IgD-negative memory B cell (primary cell): ENCODE measurements around the gene ARMH1. TPM values are rescaled to one million over a fixed set of nuclear protein-coding genes. Genes with fewer than 3 reads are reported as not detected.
"Not testable (repeated sequence)": the region's sequence is repeated elsewhere in the genome, so short reads cannot be mapped to it uniquely, and the experiment has no call there.

Source experiments
- H3K27ac Mint-ChIP-seq, 3 donors: one replicate each; pipeline ENCODE4 v1.8.0; 2020 to 2022; ENCODE audit warnings: mild to moderate bottlenecking in 3 of 3, mixed read lengths in 3 of 3, moderate library complexity in 1 of 3
- H3K27me3 Mint-ChIP-seq: one replicate; pipeline ENCODE4 v1.8.0; 2021; ENCODE audit warnings: mixed read lengths
- H3K36me3 Mint-ChIP-seq: one replicate; pipeline ENCODE4 v1.8.0; 2020; ENCODE audit warnings: mild to moderate bottlenecking, mixed read lengths
- H3K4me1 Mint-ChIP-seq, 3 donors: one replicate each; pipeline ENCODE4 v1.8.0; 2020 to 2022; ENCODE audit warnings: mixed read lengths in 3 of 3, mild to moderate bottlenecking in 1 of 3
- H3K4me3 Mint-ChIP-seq, 4 donors: one replicate each; pipeline ENCODE4 v1.8.0; 2020 to 2022; ENCODE audit warnings: mild to moderate bottlenecking in 4 of 4, mixed read lengths in 4 of 4, moderate library complexity in 3 of 4
- H3K9me3 Mint-ChIP-seq, 3 donors: one replicate each; pipeline ENCODE4 v1.8.0; 2020 to 2021; ENCODE audit warnings: mixed read lengths in 3 of 3, mild to moderate bottlenecking in 1 of 3
- polyA plus RNA-seq: library from polyadenylated mRNA; unstranded; fragments of 300-500 nt; fragmentation: Illumina TruSeq; gene quantifications from one replicate; pipeline ENCODE4 v1.2.3, GENCODE V29; 2021

ARMH1 gene
- polyA plus RNA-seq, 1 donor from 2014 or later, result 5.6 TPM

DNA sequence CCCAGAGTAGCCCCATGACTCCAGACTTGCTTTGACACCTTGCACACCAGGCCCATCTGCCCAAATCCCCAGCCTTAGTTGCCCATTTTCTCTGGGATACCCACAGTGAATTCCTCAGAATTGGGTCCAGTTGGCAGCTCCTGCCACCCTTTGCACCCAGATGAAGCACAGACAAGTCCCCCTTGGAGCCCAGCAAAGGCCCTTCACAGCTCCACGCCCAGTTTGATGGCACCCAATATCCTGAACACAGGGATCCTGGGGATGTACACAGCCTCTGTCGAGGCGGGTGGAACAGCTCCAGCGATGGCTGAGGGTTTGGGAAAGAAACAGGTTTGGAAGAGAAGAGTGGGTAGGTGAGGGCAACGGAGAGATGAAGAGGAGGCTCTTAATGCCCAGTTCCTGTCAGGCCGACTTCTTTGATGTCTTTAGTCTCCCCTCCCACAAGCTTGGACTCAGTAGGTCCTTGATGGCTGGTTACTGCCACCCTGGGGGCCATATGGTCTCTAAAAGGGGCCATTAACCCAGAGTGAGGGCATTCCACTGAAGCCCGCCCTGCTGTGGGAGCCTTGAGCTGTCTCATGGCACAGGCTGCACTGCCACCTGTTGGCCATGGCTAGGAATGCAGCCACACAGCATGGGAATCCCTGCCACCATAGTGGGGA lies 21.9 kb upstream of the ARMH1 start:
- Mint-ChIP-seq H3K9me3 (no peaks in the 10 kb centered on the region), H3K27ac (peak overlapping the region in 1 of 3 donors; percentile 80), H3K27me3 (no peaks in the 10 kb centered on the region), H3K36me3 (no peaks in the 10 kb centered on the region), H3K4me1 (peaks cover 0 to 2% (median 0%) of the 10 kb centered on the region in 3 donors), H3K4me3 (no peak overlapping the region)

- no peak overlapping the region for H3K4me3 Mint-ChIP-seq
- peaks cover 0 to 2% (median 0%) of the 10 kb centered on the region in 3 donors for H3K4me1 Mint-ChIP-seq
- H3K27me3 Mint-ChIP-seq, result no peaks in the 10 kb centered on the region
- no peaks in the 10 kb centered on the region for H3K36me3 Mint-ChIP-seq
- H3K27ac Mint-ChIP-seq, result no peak overlapping the region
- no peaks in the 10 kb centered on the region for H3K9me3 Mint-ChIP-seq
Measured at GRCh38 chr1:44653107-44653964, 21.2 kb upstream of the ARMH1 start.

- Mint-ChIP-seq H3K27me3 (no peaks in the 10 kb centered on the region), H3K27ac (no peak overlapping the region), H3K36me3 (no peaks in the 10 kb centered on the region), H3K4me1 (peaks cover 0 to 2% (median 0%) of the 10 kb centered on the region in 3 donors), H3K9me3 (no peaks in the 10 kb centered on the region), H3K4me3 (no peak overlapping the region)
Measured at GRCh38 chr1:44654621-44655187, 19.8 kb upstream of the ARMH1 start.

DNA sequence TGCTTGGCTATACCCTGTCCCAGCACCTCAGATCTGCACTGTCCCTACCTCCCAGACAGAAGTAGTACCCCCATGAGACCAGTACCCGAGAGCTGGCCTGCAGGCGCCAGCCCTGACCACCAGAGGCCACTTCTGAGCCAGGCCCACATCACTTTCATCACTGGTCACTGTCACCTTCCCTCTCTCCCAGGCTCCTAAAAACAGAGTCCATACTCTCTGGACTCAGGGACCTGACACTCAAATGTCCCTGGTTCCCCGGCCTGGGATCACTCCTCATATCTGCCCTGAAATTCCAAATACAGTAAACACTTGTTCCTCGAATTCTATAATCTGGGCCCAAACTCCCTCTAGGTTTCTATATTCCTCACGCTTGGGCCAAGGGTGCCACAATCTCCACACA lies 18.9 kb upstream of the ARMH1 start:
- Mint-ChIP-seq H3K4me1 (peaks cover 0 to 2% (median 0%) of the 10 kb centered on the region in 3 donors), H3K9me3 (no peaks in the 10 kb centered on the region), H3K27me3 (no peaks in the 10 kb centered on the region), H3K4me3 (no peak overlapping the region), H3K36me3 (no peaks in the 10 kb centered on the region), H3K27ac (no peak overlapping the region)

DNA sequence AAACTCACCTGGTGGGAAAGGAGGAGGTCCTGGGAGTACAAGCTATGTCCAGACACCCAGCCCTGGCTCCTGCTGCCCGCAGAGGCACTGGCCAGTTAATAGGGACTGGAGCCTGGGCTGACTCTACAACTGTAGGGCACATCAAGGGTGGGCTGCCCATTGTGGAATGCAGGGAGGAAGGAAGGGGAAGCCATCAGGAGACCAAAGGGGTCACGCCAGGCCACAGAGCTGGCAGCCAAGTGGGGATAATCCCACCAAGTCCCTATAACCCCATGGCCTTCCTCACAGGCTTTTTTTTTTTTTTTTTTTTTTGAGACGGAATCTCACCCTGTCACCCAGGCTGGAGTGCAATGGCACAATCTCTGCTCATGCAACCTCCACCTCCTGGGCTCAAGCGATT lies 14.9 kb upstream of the ARMH1 start:
- H3K9me3 Mint-ChIP-seq, result no peaks in the 10 kb centered on the region
- peaks cover 2% of the 10 kb centered on the region for H3K36me3 Mint-ChIP-seq
- peaks cover 2 to 8% (median 4%) of the 10 kb centered on the region in 3 donors for H3K4me1 Mint-ChIP-seq
- no peak overlapping the region for H3K27ac Mint-ChIP-seq
- no peak overlapping the region for H3K4me3 Mint-ChIP-seq
- no peaks in the 10 kb centered on the region for H3K27me3 Mint-ChIP-seq

GRCh38 chr1:44660176-44660575 lies 14.3 kb upstream of the ARMH1 start:
- H3K27me3 Mint-ChIP-seq, result no peaks in the 10 kb centered on the region
- H3K27ac Mint-ChIP-seq, result no peak overlapping the region
- H3K36me3 Mint-ChIP-seq, result peaks cover 2% of the 10 kb centered on the region
- H3K4me1 Mint-ChIP-seq, result peaks cover 7 to 11% (median 8%) of the 10 kb centered on the region in 3 donors
- H3K4me3 Mint-ChIP-seq, result no peak overlapping the region
- H3K9me3 Mint-ChIP-seq, result no peaks in the 10 kb centered on the region

- Mint-ChIP-seq H3K36me3 (peaks cover 2% of the 10 kb centered on the region), H3K4me3 (no peak overlapping the region), H3K27me3 (no peaks in the 10 kb centered on the region), H3K9me3 (no peaks in the 10 kb centered on the region), H3K4me1 (peaks cover 5 to 11% (median 8%) of the 10 kb centered on the region in 3 donors), H3K27ac (no peak overlapping the region)
Measured at GRCh38 chr1:44661781-44662682, 12.5 kb upstream of the ARMH1 start.

DNA sequence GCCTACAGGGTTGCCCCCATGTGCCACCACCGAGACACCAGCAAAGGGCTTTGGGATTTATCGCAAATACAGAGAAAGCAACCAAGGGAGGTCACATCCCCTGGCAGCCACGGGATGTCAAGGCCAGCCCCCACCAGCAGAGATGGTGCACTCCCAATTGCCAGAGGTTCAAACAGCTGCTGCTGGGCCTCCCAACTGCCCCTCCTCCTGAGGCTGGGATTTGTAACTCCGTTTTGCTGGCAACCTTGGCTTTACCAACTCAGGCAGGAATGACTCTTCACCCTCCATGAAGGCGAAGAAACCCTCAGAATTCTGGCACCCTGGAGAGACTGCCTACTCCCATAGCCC lies 11.9 kb upstream of the ARMH1 start:
- H3K4me1 Mint-ChIP-seq, result peaks cover 5 to 11% (median 8%) of the 10 kb centered on the region in 3 donors
- peaks cover 2% of the 10 kb centered on the region for H3K36me3 Mint-ChIP-seq
- H3K9me3 Mint-ChIP-seq, result no peaks in the 10 kb centered on the region
- H3K4me3 Mint-ChIP-seq, result no peak overlapping the region
- no peak overlapping the region for H3K27ac Mint-ChIP-seq
- no peaks in the 10 kb centered on the region for H3K27me3 Mint-ChIP-seq

DNA sequence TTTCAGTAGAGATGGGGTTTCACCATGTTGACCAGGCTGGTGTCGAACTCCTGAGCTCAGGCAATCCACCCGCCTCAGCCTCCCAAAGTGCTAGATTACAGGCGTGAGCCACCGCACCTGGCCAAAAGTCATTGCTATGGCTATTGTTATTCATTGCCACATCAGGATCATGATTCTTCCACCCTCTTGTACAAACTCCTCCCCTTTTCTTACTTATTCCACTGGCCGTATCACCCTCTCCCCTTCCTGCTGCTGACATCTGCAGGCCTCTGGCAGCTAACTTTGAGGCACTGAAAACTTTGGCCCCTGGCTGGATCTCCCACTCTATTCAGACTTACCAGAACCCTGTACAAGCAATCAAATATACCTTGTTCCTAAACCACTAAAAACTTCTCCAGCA lies 11.1 kb upstream of the ARMH1 start:
- Mint-ChIP-seq H3K27me3 (no peaks in the 10 kb centered on the region), H3K36me3 (peaks cover 2% of the 10 kb centered on the region), H3K9me3 (no peaks in the 10 kb centered on the region), H3K27ac (peak overlapping the region in 1 of 3 donors; percentile 9), H3K4me1 (peaks cover 5 to 11% (median 8%) of the 10 kb centered on the region in 3 donors), H3K4me3 (peak overlapping the region in 1 of 4 donors; percentile 18)

DNA sequence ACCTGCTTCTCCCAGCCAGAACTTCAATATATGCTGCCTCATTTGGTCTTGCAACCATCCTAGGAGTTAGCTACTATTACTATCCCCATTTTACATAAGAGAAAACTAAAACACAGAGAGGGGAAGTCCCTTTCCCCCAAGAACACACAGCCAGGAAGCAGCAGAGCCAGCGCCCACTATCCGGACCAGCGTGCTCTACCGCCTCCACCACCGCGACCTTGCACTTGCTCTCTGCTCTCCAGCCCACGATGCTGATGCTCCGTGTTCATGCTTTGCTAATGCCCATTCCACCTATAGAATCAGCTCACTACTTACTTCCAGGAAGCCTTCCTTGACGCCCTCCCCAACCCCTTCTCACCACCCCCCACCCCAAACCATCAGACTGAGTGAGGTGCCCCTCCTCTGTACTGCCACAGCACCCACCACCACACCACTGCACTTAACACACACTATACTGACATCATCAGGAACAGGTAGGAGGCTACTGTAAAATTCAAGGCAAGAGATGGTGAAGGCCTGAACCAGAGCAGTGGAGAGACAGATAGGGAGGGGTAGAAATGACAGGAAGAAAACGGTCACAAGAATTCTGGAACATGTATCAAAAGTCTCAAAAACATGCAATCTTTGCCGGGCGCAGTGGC lies 9.7 kb upstream of the ARMH1 start:
- Mint-ChIP-seq H3K36me3 (peaks cover 2% of the 10 kb centered on the region), H3K9me3 (no peaks in the 10 kb centered on the region), H3K27me3 (no peaks in the 10 kb centered on the region), H3K4me3 (peak overlapping the region in 2 of 4 donors; percentile 38 to 81), H3K27ac (peak overlapping the region in 1 of 3 donors; percentile 72), H3K4me1 (peaks cover 5 to 11% (median 8%) of the 10 kb centered on the region in 3 donors)

- Mint-ChIP-seq H3K4me3 (peak overlapping the region in 1 of 4 donors; percentile 37), H3K4me1 (peaks cover 5 to 11% (median 10%) of the 10 kb centered on the region in 3 donors)
- not testable (repeated sequence) for H3K27ac Mint-ChIP-seq, H3K9me3 Mint-ChIP-seq, H3K27me3 Mint-ChIP-seq, H3K36me3 Mint-ChIP-seq
Measured at GRCh38 chr1:44666719-44667118, 7.8 kb upstream of the ARMH1 start.

DNA sequence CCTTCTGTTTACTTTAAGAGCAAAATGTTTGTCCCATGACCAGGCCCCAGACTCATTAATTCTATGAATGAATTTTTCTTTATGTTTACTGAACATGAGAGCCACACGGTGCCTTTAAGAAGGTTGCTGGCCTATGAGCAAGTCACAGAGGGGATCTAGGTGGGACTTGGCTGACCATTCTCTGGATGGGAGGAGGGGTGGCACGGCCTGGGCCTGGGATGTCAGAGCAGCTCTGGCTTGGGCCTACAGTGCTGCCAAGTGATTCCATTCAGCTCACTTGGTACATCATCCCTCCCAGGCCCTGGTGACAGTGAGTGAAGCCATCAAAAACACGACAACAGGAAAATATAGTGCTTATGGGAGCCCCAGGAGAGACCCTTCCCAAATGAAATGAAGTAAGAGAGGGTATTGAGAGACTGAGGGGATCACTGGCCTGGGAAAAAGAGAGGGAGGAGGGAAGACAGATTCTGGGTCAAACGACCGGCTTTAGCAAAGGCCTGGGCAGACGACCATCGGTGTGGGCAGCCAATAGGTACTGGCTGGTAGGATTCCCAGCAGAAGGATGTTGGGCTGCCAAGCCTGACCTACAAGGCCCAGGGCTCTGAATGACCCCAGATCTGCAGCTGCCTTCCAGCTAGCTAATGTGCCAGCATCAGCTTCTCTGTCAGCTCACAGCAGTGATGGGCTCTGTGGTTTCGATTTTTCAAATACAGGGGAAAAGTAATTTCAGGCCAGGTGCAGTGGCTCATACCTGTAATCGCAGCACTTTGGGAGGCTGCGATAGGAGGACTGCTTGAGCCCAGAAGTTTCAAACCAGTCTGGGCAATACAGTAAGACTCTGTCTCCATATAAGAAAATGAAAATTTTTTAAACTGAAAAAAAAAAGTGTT lies 3.5 kb upstream of the ARMH1 start:
- Mint-ChIP-seq H3K4me1 (peaks cover 15 to 25% (median 15%) of the 10 kb centered on the region in 3 donors), H3K27me3 (peaks cover 2% of the 10 kb centered on the region), H3K4me3 (peak overlapping the region in 1 of 4 donors; percentile 36), H3K9me3 (no peaks in the 10 kb centered on the region), H3K36me3 (no peaks in the 10 kb centered on the region), H3K27ac (no peak overlapping the region)

GRCh38 chr1:44672254-44672955 lies 2.1 kb upstream of the ARMH1 start:
- H3K36me3 Mint-ChIP-seq, result no peaks in the 10 kb centered on the region
- no peaks in the 10 kb centered on the region for H3K9me3 Mint-ChIP-seq
- peak overlapping the region; percentile 50 to 94 (median 84) for H3K4me3 Mint-ChIP-seq
- peaks cover 15 to 25% (median 15%) of the 10 kb centered on the region in 3 donors for H3K4me1 Mint-ChIP-seq
- H3K27me3 Mint-ChIP-seq, result peaks cover 2% of the 10 kb centered on the region
- H3K27ac Mint-ChIP-seq, result peak overlapping the region in 2 of 3 donors; percentile 50 to 83
